ENCODE measurements around the gene GSG1L.

- TF ChIP-seq CTCF (IDR thresholded peaks at IDR 0.05) (no peak), POLR2A (IDR thresholded peaks at IDR 0.05) (no peak)
These were observed 276.4 kb downstream of the GSG1L start for GRCh38 chr16:27786923-27787625.

Measured in adrenal gland (tissue), 5 donors.